ENCODE data around the gene ZNF284. TPM values are rescaled to one million over a fixed set of nuclear protein-coding genes. Genes with fewer than 3 reads are reported as not detected.

Gene ZNF284
- total RNA-seq, 1 experiment from 2014 or later = 1.7 TPM

GRCh38 chr19:44051650-44052402 lies 20.1 kb upstream of the ZNF284 start, which contains the start of gene ZNF223:
TSS of gene ZNF223 (plus strand) at chr19:44052036. CDS start at chr19:44055177, 3,141 bp downstream.
- peak; percentile 95 for DNase-seq (ENCODE audit: low spot score)
- H3K4me1 Mint-ChIP-seq = peaks cover 4% of the 10 kb centered on the region; the same call in 1 of the 2 replicates
- ChIA-PET CTCF (no interaction called here), POLR2A (no interaction called here)
- peak within 1 kb of the TSS; percentile 95 for H3K4me3 Mint-ChIP-seq
- ATAC-seq = peak; percentile 100
- peak within 1 kb of the TSS; percentile 63; the same call in 1 of the 2 replicates for H3K27ac Mint-ChIP-seq
- peaks cover 14% of the 10 kb centered on the region for H3K36me3 Mint-ChIP-seq
- peak; percentile 42; the same call in 1 of the 2 replicates for TF ChIP-seq CREM (CRISPR knock-in tag; IDR thresholded peaks at IDR 0.05)
- TF ChIP-seq TCF7 (CRISPR knock-in tag; IDR thresholded peaks at IDR 0.05; ENCODE audit: low read depth) = no peak
- TF ChIP-seq GABPB1 (CRISPR knock-in tag; IDR thresholded peaks at IDR 0.05) = peak; percentile 55; the same call in 1 of the 2 replicates
- 0 out of 2 replicates have a peak, but pooled peaks have one; percentile 24 for TF ChIP-seq USF2 (CRISPR knock-in tag; IDR thresholded peaks at IDR 0.05)
- TF ChIP-seq SP1 (CRISPR knock-in tag; conservative IDR thresholded peaks at IDR 0.05) = peak; percentile 61
- H3K27me3 Mint-ChIP-seq (ENCODE audit: low read depth) = peaks cover 20% of the 10 kb centered on the region
- H3K9me3 Mint-ChIP-seq = peaks cover 37% of the 10 kb centered on the region

- peak; percentile 21 for DNase-seq (ENCODE audit: low spot score)
- ATAC-seq = no peak
- Mint-ChIP-seq H3K4me3 (no peak overlapping the region), H3K4me1 (peaks cover 4% of the 10 kb centered on the region; the same call in 1 of the 2 replicates), H3K27me3 (ENCODE audit: low read depth) (no peaks in the 10 kb centered on the region; the same call in 1 of the 2 replicates), H3K36me3 (peaks cover 37% of the 10 kb centered on the region), H3K27ac (no peak overlapping the region), H3K9me3 (peaks cover 15% of the 10 kb centered on the region)
- ChIA-PET POLR2A (no interaction called here), CTCF (interaction anchor here (0.8 kb wide), 1 partner anchor 77 kb away, joined by 3 read pairs; no protein-coding TSS in a partner anchor)
- TF ChIP-seq SMAD4 (CRISPR knock-in tag; IDR thresholded peaks at IDR 0.05) (no peak), USF1 (CRISPR knock-in tag; IDR thresholded peaks at IDR 0.05) (no peak), CTCF (IDR thresholded peaks at IDR 0.05) (no peak), ZNF423 (CRISPR knock-in tag; IDR thresholded peaks at IDR 0.05) (no peak), CBFB (CRISPR knock-in tag; IDR thresholded peaks at IDR 0.05; ENCODE audit: low read depth) (no peak), ZNF512 (CRISPR knock-in tag; IDR thresholded peaks at IDR 0.05; ENCODE audit: borderline replicate concordance) (no peak), SP1 (CRISPR knock-in tag; conservative IDR thresholded peaks at IDR 0.05) (no peak), USF2 (CRISPR knock-in tag; IDR thresholded peaks at IDR 0.05) (no peak), SOX15 (CRISPR knock-in tag; IDR thresholded peaks at IDR 0.05) (no peak), KAT7 (CRISPR knock-in tag; IDR thresholded peaks at IDR 0.05; ENCODE audit: borderline replicate concordance) (no peak)
Observed at GRCh38 chr19:44055870-44056269, 16.1 kb upstream of the ZNF284 start.

- CTCF ChIA-PET = no interaction called here
- no peaks in the 10 kb centered on the region for H3K27me3 Mint-ChIP-seq (ENCODE audit: low read depth)
- ATAC-seq (no peak), DNase-seq (ENCODE audit: low spot score) (no peak)
- peaks cover 9% of the 10 kb centered on the region for H3K9me3 Mint-ChIP-seq
- H3K4me1 Mint-ChIP-seq = no peaks in the 10 kb centered on the region
- POLR2A ChIA-PET = interaction anchor here (0.6 kb wide), 1 partner anchor 1727 kb away, joined by 3 read pairs; no protein-coding TSS in a partner anchor
- H3K27ac Mint-ChIP-seq = no peak overlapping the region
- H3K36me3 Mint-ChIP-seq = peaks cover 64% of the 10 kb centered on the region
- no peak overlapping the region for H3K4me3 Mint-ChIP-seq
- TF ChIP-seq MLX (CRISPR knock-in tag; IDR thresholded peaks at IDR 0.05) = no peak
- no peak for TF ChIP-seq ZNF532 (CRISPR knock-in tag; IDR thresholded peaks at IDR 0.05; ENCODE audit: borderline replicate concordance)
- TF ChIP-seq NR3C1 (CRISPR knock-in tag; conservative IDR thresholded peaks at IDR 0.05; ENCODE audit: low read depth) = no peak
- no peak for TF ChIP-seq SP1 (CRISPR knock-in tag; conservative IDR thresholded peaks at IDR 0.05)
- no peak for TF ChIP-seq NFATC4 (CRISPR knock-in tag; IDR thresholded peaks at IDR 0.05)
- no peak for TF ChIP-seq ZNF671 (CRISPR knock-in tag; IDR thresholded peaks at IDR 0.05)
Observed at GRCh38 chr19:44059229-44059628, 12.7 kb upstream of the ZNF284 start.
